CD14-positive monocyte (primary cell): ENCODE results near the gene NBPF3. TPM values are rescaled to one million over a fixed set of nuclear protein-coding genes. Genes with fewer than 3 reads are reported as not detected.

ENCODE experiments used
- DNase-seq, 3 donors: peaks; one replicate each; pipeline ENCODE4 v3.0.0-alpha.2; 2011 to 2022
- H2AFZ ChIP-seq: 2 replicates; pipeline ENCODE4 v1.6.0; 2012; ENCODE audit warnings: mild to moderate bottlenecking, low read depth, low read length, inconsistent platforms; ENCODE audit not compliant: insufficient read depth, poor library complexity, severe bottlenecking
- H3K27ac ChIP-seq, 2 donors: 1 replicate in 1 of 2; 2 replicates in 1 of 2; pipeline ENCODE4 v1.5.1; 2012 to 2013; ENCODE audit warnings: low read length in 2 of 2, control low read depth in 1 of 2, inconsistent platforms in 1 of 2, low read depth in 1 of 2, mild to moderate bottlenecking in 1 of 2
- H3K27me3 ChIP-seq, 2 donors: one replicate each; pipeline versions ENCODE4 v1.6.0 to v1.6.1; 2011 to 2013; ENCODE audit warnings: low read length in 2 of 2; ENCODE audit not compliant: control insufficient read depth in 2 of 2, insufficient read depth in 2 of 2
- H3K36me3 ChIP-seq, 2 donors: replicated peaks in 1 of 2; 1 replicate in 1 of 2; 2 replicates in 1 of 2; pipeline versions ENCODE4 v1.5.1 to v1.6.1; 2012 to 2013; ENCODE audit warnings: low read length in 2 of 2, control low read depth in 1 of 2, inconsistent platforms in 1 of 2, mild to moderate bottlenecking in 1 of 2; ENCODE audit not compliant: insufficient read depth in 2 of 2, control insufficient read depth in 1 of 2
- H3K4me1 ChIP-seq, 2 donors: 1 replicate in 1 of 2; 2 replicates in 1 of 2; pipeline versions ENCODE4 v1.5.1 to v1.6.1; 2012 to 2013; ENCODE audit warnings: low read length in 2 of 2, control low read depth in 1 of 2, inconsistent platforms in 1 of 2, mild to moderate bottlenecking in 1 of 2, moderate library complexity in 1 of 2; ENCODE audit not compliant: insufficient read depth in 2 of 2, control insufficient read depth in 1 of 2
- H3K4me2 ChIP-seq: replicated peaks from 2 replicates; pipeline ENCODE3; 2012; ENCODE audit warnings: low read length, moderate library complexity, mild to moderate bottlenecking; ENCODE audit not compliant: poor library complexity, severe bottlenecking; ENCODE audit errors: extremely low read depth
- H3K4me3 ChIP-seq, 3 experiments: fragments of 200-600 bp in 1 of 3; sonication (generic) in 1 of 3; replicated peaks in 1 of 3; 1 replicate in 2 of 3; 2 replicates in 1 of 3; pipeline ENCODE4 v1.5.1; 2011 to 2013; ENCODE audit warnings: low read length in 3 of 3, mild to moderate bottlenecking in 3 of 3, control low read depth in 2 of 3, low read depth in 2 of 3, inconsistent platforms in 1 of 3, moderate library complexity in 1 of 3
- H3K79me2 ChIP-seq: 2 replicates; pipeline ENCODE4 v1.6.0; 2012; ENCODE audit warnings: mild to moderate bottlenecking, control low read depth, inconsistent platforms, low read length, moderate library complexity; ENCODE audit not compliant: insufficient read depth
- H3K9ac ChIP-seq: 2 replicates; pipeline ENCODE4 v1.6.0; 2017; ENCODE audit warnings: low read length, mild to moderate bottlenecking; ENCODE audit not compliant: insufficient read depth, poor library complexity, severe bottlenecking
- H3K9me3 ChIP-seq, 2 donors: replicated peaks in 1 of 2; 1 replicate in 1 of 2; 2 replicates in 1 of 2; pipeline versions ENCODE4 v1.5.1 to v1.6.1; 2012 to 2013; ENCODE audit warnings: low read length in 2 of 2, control low read depth in 1 of 2; ENCODE audit not compliant: control insufficient read depth in 1 of 2, insufficient read depth in 1 of 2
- H4K20me1 ChIP-seq: 2 replicates; pipeline ENCODE4 v1.6.0; 2012; ENCODE audit warnings: mild to moderate bottlenecking, low read length, control low read depth, moderate library complexity; ENCODE audit not compliant: insufficient read depth
- H3K27ac Mint-ChIP-seq, 7 donors: one replicate each; pipeline ENCODE4 v1.8.0; 2020; ENCODE audit warnings: mild to moderate bottlenecking in 7 of 7, mixed read lengths in 7 of 7, moderate library complexity in 6 of 7, inconsistent platforms in 2 of 7
- H3K27me3 Mint-ChIP-seq, 3 donors: one replicate each; pipeline ENCODE4 v1.8.0; 2021 to 2022; ENCODE audit warnings: low read depth in 3 of 3, mild to moderate bottlenecking in 3 of 3, mixed read lengths in 3 of 3, moderate library complexity in 3 of 3, inconsistent platforms in 1 of 3
- H3K36me3 Mint-ChIP-seq, 2 donors: one replicate each; pipeline ENCODE4 v1.8.0; 2020; ENCODE audit warnings: mixed read lengths in 2 of 2, inconsistent platforms in 1 of 2, mild to moderate bottlenecking in 1 of 2
- H3K4me1 Mint-ChIP-seq: one replicate; pipeline ENCODE4 v1.8.0; 2020; ENCODE audit warnings: mild to moderate bottlenecking, mixed read lengths
- H3K4me3 Mint-ChIP-seq, 2 donors: one replicate each; pipeline ENCODE4 v1.8.0; 2020; ENCODE audit warnings: mild to moderate bottlenecking in 2 of 2, mixed read lengths in 2 of 2, moderate library complexity in 1 of 2
- H3K9me3 Mint-ChIP-seq, 7 donors: one replicate each; pipeline ENCODE4 v1.8.0; 2020 to 2022; ENCODE audit warnings: mixed read lengths in 7 of 7, mild to moderate bottlenecking in 6 of 7, moderate library complexity in 6 of 7, inconsistent platforms in 2 of 7
- CTCF ChIP-seq: fragments of 200-600 bp; IDR thresholded peaks from one replicate; pipeline ENCODE4 v1.8.0; 2022; ENCODE audit warnings: antibody characterized with exemption, mild to moderate bottlenecking
- WGBS: methylation state at CpG from one replicate; pipeline ENCODE4 v1.1.5; 2013; ENCODE audit warnings: missing lambda C conversion rate; ENCODE audit not compliant: insufficient coverage; 5-methylcytosine and 5-hydroxymethylcytosine counted together
- intact Hi-C, 2 donors: fragments of 100-400 bp; cut with micrococcal nuclease; formaldehyde crosslinking; loops; one replicate each; pipeline versions ENCODE4 v1.15.0 to v1.15.1; 2023
- polyA plus RNA-seq, 3 donors: library from polyadenylated mRNA; depleted of rRNA in 1 of 3; unstranded in 2 of 3; stranded (reverse) in 1 of 3; fragments of 300-500 nt in 2 of 3; fragments of >200 nt in 1 of 3; fragmentation: Illumina TruSeq in 2 of 3; gene quantifications; 1 replicate in 2 of 3; 2 replicates in 1 of 3; pipeline ENCODE4 v1.2.3, GENCODE V29; 2012 to 2021

NBPF3 gene
- polyA plus RNA-seq, 3 donors, result 1.2 to 1.5 TPM; not detected in 1

GRCh38 chr1:21496063-21496462, 56.1 kb downstream of the NBPF3 start:
- H3K9ac ChIP-seq, result no peak overlapping the region
- Mint-ChIP-seq H3K27me3 (peaks cover 24 to 31% (median 27%) of the 10 kb centered on the region in 3 donors), H3K4me1 (no peaks in the 10 kb centered on the region), H3K4me3 (no peak overlapping the region), H3K9me3 (peaks cover 0 to 11% (median 2%) of the 10 kb centered on the region in 7 donors), H3K36me3 (no peaks in the 10 kb centered on the region), H3K27ac (no peak overlapping the region)
- WGBS, result no CpG with 5 or more reads among the region's 1 CpG
- H3K9me3 ChIP-seq, result no peaks in the 10 kb centered on the region
- no peak overlapping the region for H2AFZ ChIP-seq
- H3K79me2 ChIP-seq, result no peaks in the 10 kb centered on the region
- no peak for TF ChIP-seq CTCF
- no peaks in the 10 kb centered on the region for H3K36me3 ChIP-seq
- H3K4me3 ChIP-seq, result no peak overlapping the region
- H3K4me2 ChIP-seq, result no peak overlapping the region
- peaks cover 3 to 6% of the 10 kb centered on the region in 2 donors for H3K27me3 ChIP-seq
- H4K20me1 ChIP-seq, result no peaks in the 10 kb centered on the region
- no peak for DNase-seq
- no peaks in the 10 kb centered on the region for H3K4me1 ChIP-seq
- no peak overlapping the region for H3K27ac ChIP-seq
- intact Hi-C loops, result no loop called here

GRCh38 chr1:21496886-21497285, 56.9 kb downstream of the NBPF3 start:
- Histone ChIP-seq H3K36me3 (no peaks in the 10 kb centered on the region), H3K9ac (no peak overlapping the region), H3K27me3 (peaks cover 2 to 6% of the 10 kb centered on the region in 2 donors), H4K20me1 (no peaks in the 10 kb centered on the region), H3K27ac (no peak overlapping the region), H3K4me3 (no peak overlapping the region), H3K4me1 (no peaks in the 10 kb centered on the region), H3K9me3 (no peaks in the 10 kb centered on the region), H3K4me2 (no peak overlapping the region), H2AFZ (no peak overlapping the region), H3K79me2 (no peaks in the 10 kb centered on the region)
- WGBS, result 100% methylated on average over 1 of the region's 3 CpGs
- no peak for DNase-seq
- intact Hi-C loops, result no loop called here
- Mint-ChIP-seq H3K4me1 (no peaks in the 10 kb centered on the region), H3K27ac (no peak overlapping the region), H3K9me3 (peaks cover 0 to 11% (median 2%) of the 10 kb centered on the region in 7 donors), H3K4me3 (no peak overlapping the region), H3K36me3 (no peaks in the 10 kb centered on the region), H3K27me3 (peaks cover 17 to 26% (median 20%) of the 10 kb centered on the region in 3 donors)
- no peak for TF ChIP-seq CTCF
